A549 (cell line): Measurements from ENCODE around the gene ANO3. TPM values are rescaled to one million over a fixed set of nuclear protein-coding genes. Genes with fewer than 3 reads are reported as not detected.

Experiments used
- ATAC-seq, 2 experiments: fragments of 200-7000 bp in 1 of 2; fragments of >200 bp in 1 of 2; cut with Nextera tagmentation in 1 of 2; cut with Tn5 transposase in 1 of 2; 3 replicates each; pipeline versions ENCODE4 v1.8.0 to v1.9.1; 2018 to 2020; ENCODE audit warnings: mild to moderate bottlenecking in 1 of 2, moderate library complexity in 1 of 2
- CTCF ChIA-PET: fragments of 300-600 bp; sonication (Branson Sonifier 250); formaldehyde crosslinking; extraction: SDS; loops from one replicate; lab custom pipeline; 2021; ENCODE audit warnings: antibody characterized with exemption, inconsistent platforms; lab: Yijun Ruan, JAX
- POLR2A ChIA-PET: fragments of 350-600 bp; formaldehyde crosslinking; extraction: SDS; loops from one replicate; lab custom pipeline; 2021; ENCODE audit warnings: antibody characterized with exemption, inconsistent platforms; lab: Yijun Ruan, JAX
- DNase-seq, 2 experiments: peaks; one replicate each; pipeline versions ENCODE4 v3.0.0 to v3.0.0-alpha.2; 2011 to 2016; ENCODE audit warnings: low read depth in 1 of 2, low spot score in 1 of 2
- FAIRE-seq: peaks from 2 replicates; lab custom pipeline; 2011; peaks lifted over from hg19 to GRCh38; lab: Jason Lieb, UNC
- H3K27ac ChIP-seq, 2 experiments: fragments of >200 bp; sonication (Bioruptor Twin); formaldehyde crosslinking; 3 replicates each; pipeline ENCODE4 v1.5.1; 2016 to 2017
- H3K4me1 ChIP-seq: fragments of >200 bp; sonication (Bioruptor Twin); formaldehyde crosslinking; 3 replicates; pipeline ENCODE4 v1.6.1; 2016
- H3K4me2 ChIP-seq: fragments of >200 bp; sonication (Bioruptor Twin); formaldehyde crosslinking; 3 replicates; pipeline ENCODE4 v1.6.1; 2016
- H3K4me3 ChIP-seq: fragments of >200 bp; sonication (Bioruptor Twin); formaldehyde crosslinking; 3 replicates; pipeline ENCODE4 v1.5.1; 2016
- H3K9me3 ChIP-seq: fragments of >200 bp; sonication (Bioruptor Twin); formaldehyde crosslinking; 3 replicates; pipeline ENCODE4 v1.6.1; 2016
- CBX2 ChIP-seq: fragments of 200-600 bp; sonication (generic); IDR thresholded peaks from 2 replicates; pipeline ENCODE4 v1.6.1; 2016; ENCODE audit warnings: low read depth, mild to moderate bottlenecking, borderline replicate concordance
- CEBPB ChIP-seq, 2 experiments: fragments of >200 bp in 1 of 2; sonication (Bioruptor Twin) in 1 of 2; formaldehyde crosslinking in 1 of 2; IDR thresholded peaks; 2 replicates each; pipeline ENCODE4 v1.6.1; 2012 to 2016
- EHF ChIP-seq: fragments of 250-450 bp; sonication (Bioruptor Pico); IDR thresholded peaks from 2 replicates; pipeline ENCODE4 v1.5.0; 2020; ENCODE audit warnings: mild to moderate bottlenecking
- EHMT2 ChIP-seq: fragments of 200-600 bp; sonication (generic); IDR thresholded peaks from 2 replicates; pipeline ENCODE4 v1.6.1; 2016; ENCODE audit warnings: antibody characterized with exemption, low read depth, mild to moderate bottlenecking, moderate library complexity
- ELK1 ChIP-seq: fragments of 150-350 bp; IDR thresholded peaks from 2 replicates; pipeline ENCODE4 v1.6.1; 2014; ENCODE audit warnings: low read depth, mild to moderate bottlenecking, low read length
- FOXS1 ChIP-seq: fragments of 250-450 bp; sonication (Bioruptor Pico); IDR thresholded peaks from 2 replicates; pipeline ENCODE4 v1.5.0; 2020; ENCODE audit warnings: mild to moderate bottlenecking, moderate library complexity
- HOXA7 ChIP-seq: fragments of 250-450 bp; sonication (Bioruptor Pico); IDR thresholded peaks from 2 replicates; pipeline ENCODE4 v1.5.0; 2020; ENCODE audit warnings: mild to moderate bottlenecking, moderate library complexity
- HOXB5 ChIP-seq: fragments of 250-450 bp; sonication (Bioruptor Pico); IDR thresholded peaks from 2 replicates; pipeline ENCODE4 v1.5.0; 2020; ENCODE audit warnings: mild to moderate bottlenecking, moderate library complexity
- JUN ChIP-seq, 2 experiments: fragments of >200 bp; sonication (Bioruptor Twin); formaldehyde crosslinking; IDR thresholded peaks; 2 replicates in 1 of 2; 3 replicates in 1 of 2; pipeline ENCODE4 v1.6.1; 2016 to 2017
- JUNB ChIP-seq: fragments of >200 bp; sonication (Bioruptor Twin); formaldehyde crosslinking; IDR thresholded peaks from 2 replicates; pipeline ENCODE4 v1.6.1; 2016
- KDM5A ChIP-seq: fragments of 200-600 bp; sonication (generic); IDR thresholded peaks from 2 replicates; pipeline ENCODE4 v1.6.1; 2016; ENCODE audit warnings: antibody characterized with exemption, mild to moderate bottlenecking
- NFE2L2 ChIP-seq: fragments of 150-350 bp; conservative IDR thresholded peaks from 2 replicates; pipeline ENCODE4 v1.6.1; 2014; ENCODE audit warnings: low read length
- RAD21 ChIP-seq, 2 experiments: fragments of >200 bp in 1 of 2; sonication (Bioruptor Twin) in 1 of 2; formaldehyde crosslinking in 1 of 2; IDR thresholded peaks in 1 of 2; conservative IDR thresholded peaks in 1 of 2; 2 replicates in 1 of 2; 3 replicates in 1 of 2; pipeline ENCODE4 v1.6.1; 2012 to 2018; ENCODE audit warnings: inconsistent platforms in 1 of 2
- RCOR1 ChIP-seq: fragments of 150-350 bp; IDR thresholded peaks from 2 replicates; pipeline ENCODE4 v1.6.1; 2014; ENCODE audit warnings: antibody characterized with exemption, low read length, low read depth
- RFX5 ChIP-seq: fragments of 450-650 bp; IDR thresholded peaks from 2 replicates; pipeline ENCODE4 v1.7.1; 2014; ENCODE audit warnings: antibody characterized with exemption, mild to moderate bottlenecking, moderate library complexity
- RNF2 ChIP-seq: fragments of 200-600 bp; sonication (generic); IDR thresholded peaks from 2 replicates; pipeline ENCODE4 v1.6.1; 2016; ENCODE audit warnings: low read depth, mild to moderate bottlenecking, antibody characterized with exemption, moderate library complexity, borderline replicate concordance
- SREBF2 ChIP-seq: fragments of 450-650 bp; IDR thresholded peaks from 2 replicates; pipeline ENCODE4 v1.6.1; 2014; ENCODE audit warnings: mild to moderate bottlenecking, moderate library complexity
- ZC3H11A ChIP-seq: fragments of 450-650 bp; IDR thresholded peaks from 2 replicates; pipeline ENCODE4 v1.6.1; 2014; ENCODE audit warnings: antibody characterized with exemption, mild to moderate bottlenecking
- ZNF302 ChIP-seq: fragments of 250-450 bp; sonication (Bioruptor Pico); IDR thresholded peaks from 2 replicates; pipeline ENCODE4 v1.9.0; 2021; ENCODE audit warnings: inconsistent platforms, mild to moderate bottlenecking, moderate library complexity
- WGBS: methylation state at CpG from one replicate; pipeline ENCODE4 v1.1.6; 2017; ENCODE audit errors: missing lambda C conversion rate; 5-methylcytosine and 5-hydroxymethylcytosine counted together
- polyA plus RNA-seq, 4 experiments: library from polyadenylated mRNA; depleted of rRNA in 3 of 4; stranded (reverse); fragments of >200 nt; fragmentation: RNase III in 1 of 4; extraction: RNeasy Plus Mini Kit Qiagen cat#74134 plus additional on column Dnase treatment in 1 of 4; gene quantifications; 2 replicates in 3 of 4; 3 replicates in 1 of 4; pipeline ENCODE4 v1.2.3, GENCODE V29; 2011 to 2017
- TF ChIP-seq, protein P1 (sequence below): fragments of 250-450 bp; sonication (Bioruptor Pico); IDR thresholded peaks from 2 replicates; pipeline ENCODE4 v1.5.0; 2021; ENCODE audit warnings: mild to moderate bottlenecking, moderate library complexity, borderline replicate concordance
- TF ChIP-seq, protein P2 (sequence below): fragments of 250-450 bp; sonication (Bioruptor Pico); IDR thresholded peaks from 2 replicates; pipeline ENCODE4 v1.5.0; 2020; ENCODE audit warnings: low read depth, mild to moderate bottlenecking, moderate library complexity
- TF ChIP-seq, protein P3 (sequence below): fragments of >200 bp; sonication (Bioruptor Twin); formaldehyde crosslinking; IDR thresholded peaks from 2 replicates; pipeline ENCODE4 v1.6.1; 2016
- TF ChIP-seq, protein P4 (sequence below): fragments of >200 bp; sonication (Bioruptor Twin); formaldehyde crosslinking; IDR thresholded peaks from 3 replicates; pipeline ENCODE4 v1.6.1; 2016
- TF ChIP-seq, protein P5 (sequence below): IDR thresholded peaks from 2 replicates; pipeline ENCODE4 v1.6.1; 2012; ENCODE audit warnings: low read depth, borderline replicate concordance

ANO3 gene
- polyA plus RNA-seq, 2 of the 4 experiments (the other 2 are of a cell fraction) = not detected

- FAIRE-seq = no peak
- Histone ChIP-seq H3K4me3 (no peak overlapping the region), H3K9me3 (no peaks in the 10 kb centered on the region), H3K4me1 (0 out of 3 replicates have a peak, but pooled peaks cover 5% of the 10 kb centered on the region), H3K4me2 (no peak overlapping the region), H3K27ac (no peak overlapping the region)
- ATAC-seq = no peak
- ChIA-PET CTCF (no interaction called here), POLR2A (no interaction called here)
- 12% methylated on average over 2 of the region's 2 CpGs for WGBS
- no peak for DNase-seq
- TF ChIP-seq CEBPB (IDR thresholded peaks at IDR 0.05) (no peak), EHMT2 (no peak), RNF2 (no peak), SREBF2 (no peak), RCOR1 (no peak), EHF (CRISPR knock-in tag) (no peak), NFE2L2 (no peak), FOXS1 (CRISPR knock-in tag) (no peak), KDM5A (no peak), ZNF302 (CRISPR knock-in tag) (no peak), JUN (IDR thresholded peaks at IDR 0.05) (no peak), HOXA7 (CRISPR knock-in tag) (no peak), JUNB (no peak), RAD21 (conservative IDR thresholded peaks at IDR 0.05 in 1 of 2, IDR thresholded peaks at IDR 0.05 in 1 of 2) (no peak), HOXB5 (no peak)
- TF ChIP-seq, protein P1, sequence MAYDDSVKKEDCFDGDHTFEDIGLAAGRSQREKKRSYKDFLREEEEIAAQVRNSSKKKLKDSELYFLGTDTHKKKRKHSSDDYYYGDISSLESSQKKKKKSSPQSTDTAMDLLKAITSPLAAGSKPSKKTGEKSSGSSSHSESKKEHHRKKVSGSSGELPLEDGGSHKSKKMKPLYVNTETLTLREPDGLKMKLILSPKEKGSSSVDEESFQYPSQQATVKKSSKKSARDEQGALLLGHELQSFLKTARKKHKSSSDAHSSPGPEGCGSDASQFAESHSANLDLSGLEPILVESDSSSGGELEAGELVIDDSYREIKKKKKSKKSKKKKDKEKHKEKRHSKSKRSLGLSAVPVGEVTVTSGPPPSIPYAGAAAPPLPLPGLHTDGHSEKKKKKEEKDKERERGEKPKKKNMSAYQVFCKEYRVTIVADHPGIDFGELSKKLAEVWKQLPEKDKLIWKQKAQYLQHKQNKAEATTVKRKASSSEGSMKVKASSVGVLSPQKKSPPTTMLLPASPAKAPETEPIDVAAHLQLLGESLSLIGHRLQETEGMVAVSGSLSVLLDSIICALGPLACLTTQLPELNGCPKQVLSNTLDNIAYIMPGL (CRISPR knock-in tag) = no peak
- TF ChIP-seq, protein P2, sequence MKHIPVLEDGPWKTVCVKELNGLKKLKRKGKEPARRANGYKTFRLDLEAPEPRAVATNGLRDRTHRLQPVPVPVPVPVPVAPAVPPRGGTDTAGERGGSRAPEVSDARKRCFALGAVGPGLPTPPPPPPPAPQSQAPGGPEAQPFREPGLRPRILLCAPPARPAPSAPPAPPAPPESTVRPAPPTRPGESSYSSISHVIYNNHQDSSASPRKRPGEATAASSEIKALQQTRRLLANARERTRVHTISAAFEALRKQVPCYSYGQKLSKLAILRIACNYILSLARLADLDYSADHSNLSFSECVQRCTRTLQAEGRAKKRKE = no peak
- TF ChIP-seq, protein P3, sequence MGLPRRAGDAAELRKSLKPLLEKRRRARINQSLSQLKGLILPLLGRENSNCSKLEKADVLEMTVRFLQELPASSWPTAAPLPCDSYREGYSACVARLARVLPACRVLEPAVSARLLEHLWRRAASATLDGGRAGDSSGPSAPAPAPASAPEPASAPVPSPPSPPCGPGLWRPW = no peak
- TF ChIP-seq, protein P4, sequence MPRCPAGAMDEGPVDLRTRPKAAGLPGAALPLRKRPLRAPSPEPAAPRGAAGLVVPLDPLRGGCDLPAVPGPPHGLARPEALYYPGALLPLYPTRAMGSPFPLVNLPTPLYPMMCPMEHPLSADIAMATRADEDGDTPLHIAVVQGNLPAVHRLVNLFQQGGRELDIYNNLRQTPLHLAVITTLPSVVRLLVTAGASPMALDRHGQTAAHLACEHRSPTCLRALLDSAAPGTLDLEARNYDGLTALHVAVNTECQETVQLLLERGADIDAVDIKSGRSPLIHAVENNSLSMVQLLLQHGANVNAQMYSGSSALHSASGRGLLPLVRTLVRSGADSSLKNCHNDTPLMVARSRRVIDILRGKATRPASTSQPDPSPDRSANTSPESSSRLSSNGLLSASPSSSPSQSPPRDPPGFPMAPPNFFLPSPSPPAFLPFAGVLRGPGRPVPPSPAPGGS = no peak
- TF ChIP-seq, protein P5, sequence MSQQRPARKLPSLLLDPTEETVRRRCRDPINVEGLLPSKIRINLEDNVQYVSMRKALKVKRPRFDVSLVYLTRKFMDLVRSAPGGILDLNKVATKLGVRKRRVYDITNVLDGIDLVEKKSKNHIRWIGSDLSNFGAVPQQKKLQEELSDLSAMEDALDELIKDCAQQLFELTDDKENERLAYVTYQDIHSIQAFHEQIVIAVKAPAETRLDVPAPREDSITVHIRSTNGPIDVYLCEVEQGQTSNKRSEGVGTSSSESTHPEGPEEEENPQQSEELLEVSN = no peak
Measured at GRCh38 chr11:26477396-26477795, 145.5 kb downstream of the ANO3 start.

- Histone ChIP-seq H3K4me3 (no peak overlapping the region), H3K4me2 (no peak overlapping the region), H3K4me1 (0 out of 3 replicates have a peak, but pooled peaks cover 3% of the 10 kb centered on the region), H3K27ac (no peak overlapping the region)
- FAIRE-seq (no peak), DNase-seq (no peak)
- TF ChIP-seq, protein P4 = no peak
- TF ChIP-seq HOXA7 (CRISPR knock-in tag) = no peak
- no peak for TF ChIP-seq EHF (CRISPR knock-in tag)
- TF ChIP-seq RFX5 = no peak
- TF ChIP-seq ZC3H11A = no peak
- TF ChIP-seq, protein P2 = no peak
- TF ChIP-seq ELK1 = no peak
- no peak for TF ChIP-seq EHMT2
- no peak for TF ChIP-seq CBX2
- TF ChIP-seq, all 56 proteins: peak for 0
- ChIA-PET POLR2A (no interaction called here), CTCF (no interaction called here)
- no peaks in the 10 kb centered on the region for H3K9me3 ChIP-seq
- WGBS = 30% methylated on average over 2 of the region's 2 CpGs
- ATAC-seq = no peak
Measured at GRCh38 chr11:26478710-26479109, 146.8 kb downstream of the ANO3 start.
